ENCODE results near the gene CEP95. TPM values are rescaled to one million over a fixed set of nuclear protein-coding genes. Genes with fewer than 3 reads are reported as not detected.

Gene CEP95
- total RNA-seq, 4 donors from 2014 or later, result 6.5 to 18.8 (median 17.7) TPM

DNA sequence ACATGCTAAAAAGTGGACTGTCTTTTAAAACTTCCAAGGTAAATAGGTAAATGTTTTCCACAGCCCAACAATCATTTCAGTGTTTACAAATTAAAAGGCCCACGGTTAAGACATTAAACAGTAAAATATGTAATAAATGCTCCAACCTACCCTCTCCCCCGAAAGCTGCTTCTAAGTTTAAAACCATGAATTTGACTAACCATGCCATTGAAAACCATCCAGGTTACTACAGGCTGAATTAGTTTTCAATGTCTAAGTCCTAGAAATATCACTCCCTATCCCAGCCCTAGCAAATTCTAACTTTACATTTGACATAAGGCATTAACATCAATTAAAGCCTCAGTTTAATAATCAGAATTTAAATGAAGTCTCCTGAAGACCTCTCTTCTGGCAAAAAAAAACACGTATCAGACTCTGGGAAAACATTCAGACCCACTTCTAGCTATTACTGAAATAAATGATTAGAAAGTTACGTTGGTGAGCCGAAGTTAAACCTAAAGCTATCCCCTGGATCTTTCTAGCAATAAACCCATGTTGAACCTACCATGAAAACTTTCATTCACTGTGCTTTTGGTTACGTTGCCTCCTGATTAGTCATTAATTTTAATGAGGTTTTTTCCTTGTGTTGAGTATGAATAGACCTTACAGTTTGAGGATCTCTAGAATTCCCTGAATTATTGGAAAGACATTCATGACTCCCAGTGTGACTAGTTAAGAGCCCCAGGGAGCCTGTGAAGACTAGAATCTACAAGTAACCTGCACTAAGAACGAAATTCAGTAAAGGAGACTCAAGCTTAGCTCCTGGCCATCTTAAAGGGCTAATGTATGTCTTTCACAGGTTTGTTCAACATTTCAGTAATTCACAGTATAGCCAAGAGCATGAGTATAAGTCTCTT is 8.2 kb upstream of the CEP95 start:
- Histone ChIP-seq H3K9me3 (no peaks in the 10 kb centered on the region), H3K36me3 (peaks cover 6 to 62% of the 10 kb centered on the region in 2 donors), H3K4me3 (no peak overlapping the region), H3K4me1 (peaks cover 31 to 59% of the 10 kb centered on the region in 2 donors), H3K27ac (peak overlapping the region in 3 of 4 donors; percentile 8 to 83 (median 80)), H3K27me3 (no peaks in the 10 kb centered on the region)
- ATAC-seq, result no peak
- DNase-seq, result no peak
- in situ Hi-C loops (cut with MboI; ENCODE audit: low sequenced_read_pairs in 4 of 4) (no loop called here), intact Hi-C loops (cut with DNase I; ENCODE audit: low total_unique reads) (no loop called here)
- no peak for TF ChIP-seq POLR2A (IDR thresholded peaks at IDR 0.05)
- TF ChIP-seq, protein P1, sequence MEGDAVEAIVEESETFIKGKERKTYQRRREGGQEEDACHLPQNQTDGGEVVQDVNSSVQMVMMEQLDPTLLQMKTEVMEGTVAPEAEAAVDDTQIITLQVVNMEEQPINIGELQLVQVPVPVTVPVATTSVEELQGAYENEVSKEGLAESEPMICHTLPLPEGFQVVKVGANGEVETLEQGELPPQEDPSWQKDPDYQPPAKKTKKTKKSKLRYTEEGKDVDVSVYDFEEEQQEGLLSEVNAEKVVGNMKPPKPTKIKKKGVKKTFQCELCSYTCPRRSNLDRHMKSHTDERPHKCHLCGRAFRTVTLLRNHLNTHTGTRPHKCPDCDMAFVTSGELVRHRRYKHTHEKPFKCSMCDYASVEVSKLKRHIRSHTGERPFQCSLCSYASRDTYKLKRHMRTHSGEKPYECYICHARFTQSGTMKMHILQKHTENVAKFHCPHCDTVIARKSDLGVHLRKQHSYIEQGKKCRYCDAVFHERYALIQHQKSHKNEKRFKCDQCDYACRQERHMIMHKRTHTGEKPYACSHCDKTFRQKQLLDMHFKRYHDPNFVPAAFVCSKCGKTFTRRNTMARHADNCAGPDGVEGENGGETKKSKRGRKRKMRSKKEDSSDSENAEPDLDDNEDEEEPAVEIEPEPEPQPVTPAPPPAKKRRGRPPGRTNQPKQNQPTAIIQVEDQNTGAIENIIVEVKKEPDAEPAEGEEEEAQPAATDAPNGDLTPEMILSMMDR (IDR thresholded peaks at IDR 0.05 in 4 of 5, conservative IDR thresholded peaks at IDR 0.05 in 1 of 5), result no peak

DNA sequence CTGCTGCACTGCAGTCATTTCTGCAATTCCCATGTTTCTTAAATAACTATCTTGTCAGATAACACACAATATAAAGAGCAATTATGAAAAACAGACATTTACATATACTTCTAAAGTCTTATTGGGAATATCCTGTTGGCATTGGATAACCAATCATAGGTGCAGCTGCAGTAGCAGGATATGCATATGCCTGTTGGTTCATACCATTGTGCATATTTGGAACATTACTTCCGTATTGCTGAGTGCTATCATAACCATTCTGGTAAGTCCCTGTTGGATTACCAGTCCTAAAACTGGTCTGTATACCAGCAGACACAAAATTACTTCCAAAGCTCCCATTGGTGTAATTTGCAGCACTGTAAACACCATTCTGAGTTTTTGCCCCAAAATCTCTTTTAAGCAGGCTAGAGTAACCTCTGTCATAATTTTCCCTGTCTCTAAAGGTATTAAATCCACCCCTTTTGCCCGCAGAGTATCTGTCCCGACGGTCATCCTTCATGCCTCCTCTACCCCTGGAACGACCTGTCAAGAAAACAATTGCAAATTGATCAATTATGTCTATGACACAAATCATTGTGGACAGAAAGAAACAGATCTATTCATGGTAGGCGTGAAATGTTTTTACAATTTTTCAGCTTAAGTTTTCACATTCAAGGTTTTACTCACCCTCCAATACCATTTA is 6.8 kb upstream of the CEP95 start:
- DNase-seq (no peak), ATAC-seq (no peak)
- intact Hi-C loops (cut with DNase I; ENCODE audit: low total_unique reads), result loop anchor here (10.0 kb wide), 1 partner anchor 675 kb away; the partner anchor contains the start of genes FTSJ3 and PSMC5
- no peak for TF ChIP-seq POLR2A (IDR thresholded peaks at IDR 0.05)
- TF ChIP-seq, protein P1 (IDR thresholded peaks at IDR 0.05 in 4 of 5, conservative IDR thresholded peaks at IDR 0.05 in 1 of 5), result no peak
- H3K27me3 ChIP-seq, result no peaks in the 10 kb centered on the region
- H3K4me1 ChIP-seq, result peaks cover 40 to 64% of the 10 kb centered on the region in 2 donors
- in situ Hi-C loops (cut with MboI; ENCODE audit: low sequenced_read_pairs in 4 of 4), result loop anchor here in 2 of 4 donors (10.0 to 25.0 kb wide), 2 partner anchors 145 to 663 kb away; partner anchors contain the start of genes FTSJ3 (in 1 of the 2), PSMC5 (in 1 of the 2) and SMARCD2 (in 1 of the 2)
- no peak overlapping the region for H3K27ac ChIP-seq
- peaks cover 7 to 74% of the 10 kb centered on the region in 2 donors for H3K36me3 ChIP-seq
- H3K9me3 ChIP-seq, result no peaks in the 10 kb centered on the region
- H3K4me3 ChIP-seq, result no peak overlapping the region

DNA sequence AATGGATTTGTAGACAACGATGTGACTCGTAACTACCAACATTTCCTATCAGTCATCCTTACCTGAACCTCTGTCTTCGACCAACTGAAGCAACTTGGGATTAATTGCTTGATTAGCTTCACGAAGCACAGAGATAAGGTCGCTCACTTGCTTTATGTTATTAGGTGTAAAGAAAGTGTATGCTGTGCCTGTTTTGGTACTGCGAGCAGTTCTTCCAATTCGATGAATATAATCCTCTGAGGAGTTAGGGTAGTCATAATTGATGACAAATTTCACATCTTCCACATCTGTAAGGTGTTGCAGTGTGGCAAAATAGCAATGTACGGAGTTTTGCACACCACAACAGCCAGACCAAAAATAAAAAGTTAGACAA is 6.3 kb upstream of the CEP95 start:
- H3K36me3 ChIP-seq, result peaks cover 7 to 74% of the 10 kb centered on the region in 2 donors
- DNase-seq (no peak), ATAC-seq (no peak)
- no peak overlapping the region for H3K27ac ChIP-seq
- no peaks in the 10 kb centered on the region for H3K27me3 ChIP-seq
- no peaks in the 10 kb centered on the region for H3K9me3 ChIP-seq
- H3K4me1 ChIP-seq, result peaks cover 35 to 60% of the 10 kb centered on the region in 2 donors
- intact Hi-C loops (cut with DNase I; ENCODE audit: low total_unique reads) (loop anchor here (10.0 kb wide), 1 partner anchor 676 kb away; the partner anchor contains the start of genes FTSJ3 and PSMC5), in situ Hi-C loops (cut with MboI; ENCODE audit: low sequenced_read_pairs in 4 of 4) (loop anchor here in 2 of 4 donors (10.0 to 25.0 kb wide), 2 partner anchors 144 to 663 kb away; partner anchors contain the start of genes FTSJ3 (in 1 of the 2), PSMC5 (in 1 of the 2) and SMARCD2 (in 1 of the 2))
- H3K4me3 ChIP-seq, result no peak overlapping the region
- TF ChIP-seq POLR2A (IDR thresholded peaks at IDR 0.05), result no peak
- TF ChIP-seq, protein P1 (IDR thresholded peaks at IDR 0.05 in 4 of 5, conservative IDR thresholded peaks at IDR 0.05 in 1 of 5), result no peak

DNA sequence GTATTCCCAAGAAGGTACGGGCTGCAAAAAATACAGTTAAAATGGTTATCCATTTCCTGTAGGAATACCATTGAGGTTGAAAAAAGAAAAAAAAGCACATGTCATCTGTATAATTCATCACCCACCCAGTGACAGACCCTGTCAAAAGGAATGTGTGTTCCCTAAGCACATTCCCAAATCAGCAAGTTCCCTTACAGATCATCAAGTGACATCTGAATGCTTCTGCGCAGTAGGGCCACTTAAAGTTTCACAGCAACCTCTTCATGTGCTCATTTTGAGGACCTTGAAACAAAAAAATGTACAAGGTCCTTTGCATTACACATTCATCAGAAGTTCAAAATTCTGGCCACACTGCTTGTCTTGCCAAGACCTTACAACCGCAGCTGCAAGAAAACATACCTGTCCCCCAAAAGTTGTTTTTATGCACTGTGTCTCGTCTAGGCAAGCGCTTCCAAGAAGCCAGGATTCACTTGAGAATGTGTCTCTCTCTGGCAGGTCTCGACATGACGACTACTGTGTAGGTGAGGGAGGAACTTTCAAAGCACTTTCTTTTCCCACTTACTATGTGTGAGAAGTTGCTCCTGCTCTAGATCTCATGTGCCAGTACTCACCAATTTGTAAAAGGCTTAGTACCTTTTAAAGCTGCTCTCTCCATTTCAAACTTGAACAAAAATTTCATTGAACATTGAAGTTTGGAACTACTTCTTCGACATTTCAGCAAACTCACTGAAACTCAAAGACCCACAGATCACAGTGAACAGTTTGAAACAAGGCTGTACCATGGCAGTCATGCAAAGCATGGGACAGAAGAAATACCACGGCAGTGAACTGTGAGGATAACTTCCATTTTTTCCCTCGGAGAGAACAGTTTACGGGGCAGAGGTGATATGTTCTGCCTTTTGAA is 5.7 kb upstream of the CEP95 start:
- peaks cover 7 to 74% of the 10 kb centered on the region in 2 donors for H3K36me3 ChIP-seq
- H3K4me3 ChIP-seq, result no peak overlapping the region
- H3K4me1 ChIP-seq, result peaks cover 29 to 54% of the 10 kb centered on the region in 2 donors
- DNase-seq (no peak), ATAC-seq (no peak)
- H3K27me3 ChIP-seq, result no peaks in the 10 kb centered on the region
- no peaks in the 10 kb centered on the region for H3K9me3 ChIP-seq
- no peak overlapping the region for H3K27ac ChIP-seq
- TF ChIP-seq POLR2A (IDR thresholded peaks at IDR 0.05), result no peak
- TF ChIP-seq, protein P1 (IDR thresholded peaks at IDR 0.05 in 4 of 5, conservative IDR thresholded peaks at IDR 0.05 in 1 of 5), result no peak
- intact Hi-C loops (cut with DNase I; ENCODE audit: low total_unique reads) (loop anchor here (10.0 kb wide), 1 partner anchor 676 kb away; the partner anchor contains the start of genes FTSJ3 and PSMC5), in situ Hi-C loops (cut with MboI; ENCODE audit: low sequenced_read_pairs in 4 of 4) (loop anchor here in 2 of 4 donors (10.0 to 25.0 kb wide), 2 partner anchors 144 to 664 kb away; partner anchors contain the start of genes FTSJ3 (in 1 of the 2), PSMC5 (in 1 of the 2) and SMARCD2 (in 1 of the 2))
